Transverse colon (tissue), 4 donors: ENCODE results near the gene DLG2.

Experiments used
- POLR2A ChIP-seq: fragments of 450-650 bp; IDR thresholded peaks from one replicate; pipeline ENCODE4 v1.6.1; 2016; ENCODE audit warnings: antibody characterized with exemption, mild to moderate bottlenecking, moderate library complexity
- POLR2AphosphoS5 ChIP-seq, 3 donors: sonication (generic); formaldehyde crosslinking; IDR thresholded peaks; one replicate each; pipeline ENCODE4 v1.6.1; 2016; ENCODE audit warnings: antibody characterized with exemption in 3 of 3
- TF ChIP-seq, protein P1 (sequence below), 5 experiments: fragments of 200-600 bp in 3 of 5; fragments of 450-650 bp in 2 of 5; sonication (generic) in 3 of 5; IDR thresholded peaks; 1 replicate in 2 of 5; 2 replicates in 3 of 5; pipeline ENCODE4 v1.5.1; 2016 to 2017; ENCODE audit warnings: antibody characterized with exemption in 5 of 5, inconsistent platforms in 3 of 5, mild to moderate bottlenecking in 2 of 5, moderate library complexity in 1 of 5

DNA sequence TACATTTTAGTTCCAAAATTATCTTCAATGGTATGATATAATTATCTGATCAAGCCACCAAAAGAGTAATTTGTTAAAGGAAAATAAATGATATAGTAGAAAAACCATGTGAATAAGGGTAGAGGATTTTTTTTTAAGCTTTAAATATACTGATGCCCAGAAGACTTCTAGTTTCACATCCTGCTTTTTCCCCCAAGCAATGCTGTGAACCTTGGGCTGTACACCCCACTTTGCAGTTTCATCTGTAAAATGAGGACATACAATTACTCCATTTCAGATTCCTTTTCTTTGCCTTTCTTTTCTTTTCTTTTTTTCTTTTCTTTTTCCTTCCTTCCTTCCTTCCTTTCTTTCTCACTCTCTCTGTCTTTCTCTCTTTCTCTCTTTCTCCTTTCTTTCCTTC, 1125.4 kb downstream of the DLG2 start:
- TF ChIP-seq POLR2A = no peak
- TF ChIP-seq, protein P1, sequence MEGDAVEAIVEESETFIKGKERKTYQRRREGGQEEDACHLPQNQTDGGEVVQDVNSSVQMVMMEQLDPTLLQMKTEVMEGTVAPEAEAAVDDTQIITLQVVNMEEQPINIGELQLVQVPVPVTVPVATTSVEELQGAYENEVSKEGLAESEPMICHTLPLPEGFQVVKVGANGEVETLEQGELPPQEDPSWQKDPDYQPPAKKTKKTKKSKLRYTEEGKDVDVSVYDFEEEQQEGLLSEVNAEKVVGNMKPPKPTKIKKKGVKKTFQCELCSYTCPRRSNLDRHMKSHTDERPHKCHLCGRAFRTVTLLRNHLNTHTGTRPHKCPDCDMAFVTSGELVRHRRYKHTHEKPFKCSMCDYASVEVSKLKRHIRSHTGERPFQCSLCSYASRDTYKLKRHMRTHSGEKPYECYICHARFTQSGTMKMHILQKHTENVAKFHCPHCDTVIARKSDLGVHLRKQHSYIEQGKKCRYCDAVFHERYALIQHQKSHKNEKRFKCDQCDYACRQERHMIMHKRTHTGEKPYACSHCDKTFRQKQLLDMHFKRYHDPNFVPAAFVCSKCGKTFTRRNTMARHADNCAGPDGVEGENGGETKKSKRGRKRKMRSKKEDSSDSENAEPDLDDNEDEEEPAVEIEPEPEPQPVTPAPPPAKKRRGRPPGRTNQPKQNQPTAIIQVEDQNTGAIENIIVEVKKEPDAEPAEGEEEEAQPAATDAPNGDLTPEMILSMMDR (IDR thresholded peaks at IDR 0.05) = no peak
- no peak for TF ChIP-seq POLR2AphosphoS5 (IDR thresholded peaks at IDR 0.05)
